CD4-positive, alpha-beta T cell treated with Interleukin-17A for 4 hours (primary cell): ENCODE data around the gene MLPH.

ENCODE experiments used
- DNase-seq: peaks from one replicate; pipeline ENCODE4 v3.0.0-alpha.2; 2020; ENCODE audit warnings: mixed read lengths

MLPH gene

DNA sequence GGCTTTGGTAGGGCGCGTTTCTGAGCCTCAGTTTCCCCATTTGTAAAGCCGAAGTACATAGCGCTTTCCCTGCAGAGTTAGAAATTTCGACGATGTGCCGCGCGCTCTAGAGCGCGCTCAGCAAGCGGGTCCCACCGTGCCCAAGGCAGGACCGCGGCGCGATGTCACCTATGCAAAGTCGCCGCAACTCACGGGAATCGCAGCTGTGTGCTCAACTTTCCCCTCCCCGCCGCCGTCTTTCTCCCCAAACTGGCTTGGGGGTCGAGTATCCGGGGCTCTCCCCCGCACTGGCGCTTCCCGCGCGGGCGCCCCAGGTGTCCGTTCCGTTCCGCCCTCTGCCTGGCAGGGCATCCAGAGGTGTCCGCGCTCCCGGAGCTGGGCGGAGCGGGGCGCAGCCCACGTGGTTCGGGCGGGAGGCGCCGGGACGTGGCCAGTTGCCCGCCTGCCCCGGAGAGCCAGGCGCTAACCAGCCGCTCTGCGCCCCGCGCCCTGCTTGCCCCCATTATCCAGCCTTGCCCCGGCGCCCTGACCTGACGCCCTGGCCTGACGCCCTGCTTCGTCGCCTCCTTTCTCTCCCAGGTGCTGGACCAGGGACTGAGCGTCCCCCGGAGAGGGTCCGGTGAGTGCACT lies at the start of gene MLPH:
TSS of gene MLPH (plus strand) at position 433 of the 630 bp plus-strand sequence. CDS start 6,176 bp downstream, outside the sequence.
- DNase-seq: no peak

DNA sequence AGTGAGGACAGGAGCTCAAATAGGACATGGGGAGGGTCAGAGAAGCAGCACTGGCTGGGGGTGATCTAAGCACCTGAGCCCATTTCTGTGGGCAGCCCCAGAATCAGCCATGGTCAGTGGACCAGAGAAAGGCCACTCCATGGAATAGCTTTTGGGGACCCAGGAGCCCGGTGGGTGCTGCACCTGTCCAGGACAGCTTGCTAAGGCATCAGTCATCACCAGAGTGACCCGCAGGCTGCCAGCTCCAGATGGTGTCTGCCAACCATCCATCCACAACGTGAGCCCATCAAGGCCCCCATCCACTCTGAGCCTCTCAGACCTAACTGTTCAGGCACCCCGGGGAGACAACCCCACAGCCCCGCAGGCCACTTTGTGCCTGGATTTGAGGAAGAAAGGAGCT lies 49.5 kb upstream of the MLPH start:
- no peak for DNase-seq

GRCh38 chr2:237438080-237438940 lies 48.7 kb upstream of the MLPH start:
- no peak for DNase-seq

- peak; percentile 47 for DNase-seq
These were observed 46.2 kb upstream of the MLPH start for GRCh38 chr2:237440819-237441281.

GRCh38 chr2:237441605-237442274 lies 45.3 kb upstream of the MLPH start:
- DNase-seq: peak; percentile 61

DNA sequence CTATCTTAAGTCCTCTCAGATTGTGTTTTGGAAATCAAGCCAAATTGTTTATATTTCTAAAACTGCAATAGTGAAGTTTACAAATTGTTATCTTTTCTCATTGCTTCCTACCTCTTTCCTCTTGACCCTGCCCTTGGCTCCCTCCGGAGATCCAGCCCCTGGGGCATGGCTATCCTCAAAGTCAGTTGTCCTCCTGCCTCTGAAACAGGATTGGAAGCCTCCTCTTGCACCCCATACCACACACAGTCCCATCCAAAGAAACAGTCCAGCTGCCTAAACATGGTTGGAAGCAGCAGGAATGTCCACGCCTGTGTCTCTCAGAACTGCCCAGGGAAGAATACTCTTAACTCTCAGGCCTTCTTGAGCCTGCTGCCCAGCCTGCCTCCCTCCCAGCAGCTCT lies 43.0 kb upstream of the MLPH start:
- no peak for DNase-seq

DNA sequence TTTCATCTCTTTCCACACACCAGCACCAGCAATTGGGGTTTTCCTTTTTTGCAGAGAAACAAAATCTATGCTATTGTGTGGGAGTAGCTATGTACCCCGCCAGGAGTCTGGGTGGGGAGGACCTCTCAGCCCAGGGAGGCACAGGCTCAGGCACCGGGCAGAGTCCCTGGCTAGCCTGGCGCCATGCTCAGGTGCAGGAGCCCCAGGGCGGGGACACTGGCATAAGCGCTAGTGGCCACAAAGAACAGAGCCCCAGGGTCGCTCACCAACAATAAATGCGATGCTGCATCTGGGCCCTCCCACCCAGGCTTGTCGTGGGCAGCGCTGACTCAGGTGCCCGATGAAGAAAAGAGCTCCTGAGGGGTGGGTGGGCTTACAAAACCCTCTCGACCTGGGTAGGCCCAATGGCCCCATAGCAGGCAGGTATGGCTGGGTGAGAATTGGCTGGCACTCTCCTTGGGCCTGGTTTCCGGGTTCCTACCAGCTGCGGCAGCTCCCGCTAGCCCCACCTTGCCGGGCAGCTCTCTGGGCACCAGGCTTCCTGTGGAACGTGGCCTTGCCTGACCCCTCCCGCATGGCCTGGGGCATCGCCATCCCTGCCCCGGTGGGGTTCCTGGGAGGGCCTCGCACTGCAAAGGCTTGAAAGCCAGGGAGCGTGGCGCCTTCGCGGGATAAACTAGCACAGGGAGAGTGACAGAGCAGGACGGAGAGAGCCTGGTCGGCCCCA lies 41.3 kb upstream of the MLPH start:
- no peak for DNase-seq

GRCh38 chr2:237446338-237446665 lies 40.7 kb upstream of the MLPH start:
- no peak for DNase-seq

- DNase-seq: no peak
These were observed 39.6 kb upstream of the MLPH start for GRCh38 chr2:237447496-237447895.

- no peak for DNase-seq
These were observed 38.9 kb upstream of the MLPH start for GRCh38 chr2:237448171-237448570.

GRCh38 chr2:237448626-237449025 lies 38.4 kb upstream of the MLPH start:
- DNase-seq: no peak

- DNase-seq: no peak
These were observed 37.7 kb upstream of the MLPH start for GRCh38 chr2:237449193-237449881.

DNA sequence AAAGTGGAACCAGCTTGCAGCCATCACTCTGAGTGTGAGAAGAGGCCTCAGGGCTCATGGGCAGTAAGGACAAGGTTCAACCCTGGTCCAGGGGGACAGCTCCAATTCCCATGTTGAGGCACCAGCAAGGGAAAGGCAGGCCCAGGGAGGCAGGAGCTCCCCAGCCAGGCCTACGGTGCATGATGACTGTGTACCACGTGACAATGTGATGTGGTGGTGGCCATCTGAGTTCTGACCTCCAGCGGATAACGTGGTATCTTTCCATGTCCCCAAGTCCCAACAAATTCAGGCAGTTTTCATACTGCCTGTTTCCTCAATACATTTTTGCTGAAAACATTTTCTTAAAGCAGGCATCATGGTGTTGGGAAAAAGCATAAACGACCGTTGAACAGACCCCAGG lies 36.9 kb upstream of the MLPH start:
- DNase-seq: no peak

DNA sequence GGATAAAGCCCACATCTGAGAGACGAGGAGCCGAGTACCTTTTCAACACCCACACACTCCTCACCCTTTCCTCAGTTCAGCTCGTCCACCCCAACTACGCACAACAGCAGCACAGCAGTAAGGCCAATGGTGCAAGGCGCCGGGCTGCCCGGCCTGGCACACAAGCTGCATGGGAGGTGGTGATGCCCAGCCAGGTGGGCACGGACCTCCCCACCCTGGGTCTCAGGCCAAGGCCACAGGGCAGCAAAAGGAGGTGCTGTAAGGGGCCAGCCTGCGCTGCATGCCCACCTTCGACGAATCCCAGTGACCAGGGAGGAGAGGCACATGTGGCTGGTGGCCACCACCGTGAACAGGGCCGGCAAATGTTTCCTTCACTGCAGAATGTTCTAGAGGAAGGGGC lies 36.5 kb upstream of the MLPH start:
- DNase-seq: no peak

DNA sequence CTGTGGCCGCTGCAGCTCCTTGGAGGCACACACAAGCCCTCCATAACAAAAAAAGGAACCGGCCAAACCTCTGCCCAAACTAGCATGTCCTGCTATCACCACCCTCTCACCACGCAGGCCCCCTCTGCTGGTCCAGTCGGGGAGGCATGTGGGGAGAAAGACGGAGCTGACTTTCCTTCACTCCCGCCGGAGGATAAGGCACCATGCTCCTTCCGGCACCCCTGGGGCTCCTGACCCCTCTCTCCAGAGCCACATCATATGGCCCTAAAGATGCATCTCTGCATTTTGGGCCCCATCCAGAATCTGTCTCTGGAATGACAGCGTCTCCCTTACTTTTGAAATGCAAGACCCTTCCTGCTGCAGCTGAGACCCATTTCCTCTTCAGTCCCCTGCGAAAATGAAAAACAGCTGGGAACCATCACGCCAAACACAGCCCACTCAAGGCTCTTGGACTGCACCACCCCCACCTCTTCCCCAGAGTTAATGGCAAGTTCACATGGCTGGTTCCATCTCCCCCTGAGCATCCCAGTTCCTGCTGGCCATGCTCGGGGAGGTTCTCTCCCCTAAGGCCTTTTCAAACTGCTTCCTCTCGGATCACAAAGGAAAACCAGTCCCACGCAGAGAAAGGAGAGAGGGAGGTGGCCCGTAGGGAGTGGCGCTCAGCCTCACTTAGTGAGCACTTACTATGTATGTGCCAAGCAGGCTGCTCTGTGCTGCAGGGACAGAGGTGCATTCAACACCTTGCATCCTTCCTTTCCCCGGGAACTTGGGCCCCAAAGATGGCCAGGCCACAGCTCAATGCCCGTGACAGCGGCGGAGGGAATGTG lies 35.2 kb upstream of the MLPH start:
- DNase-seq: no peak

DNA sequence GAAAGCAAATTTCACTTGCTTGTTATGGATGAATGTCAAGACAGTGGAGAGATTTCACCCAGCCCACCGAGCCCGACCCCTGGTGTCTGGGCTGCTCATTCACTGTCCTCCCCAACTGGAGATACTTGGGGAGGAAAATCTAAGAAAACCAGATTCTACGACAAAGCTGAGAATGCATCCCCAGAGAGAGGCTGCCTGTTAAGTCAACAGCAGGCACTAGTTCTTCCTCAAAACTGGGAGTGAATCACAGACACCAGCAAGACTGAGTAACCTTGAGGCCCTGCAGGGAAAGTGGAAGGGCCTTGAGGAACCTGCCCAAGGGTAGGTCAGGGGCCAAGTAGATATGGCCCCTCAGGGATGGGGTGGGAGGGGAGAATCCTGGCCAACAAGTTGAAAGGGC lies 34.2 kb upstream of the MLPH start:
- DNase-seq: no peak

DNA sequence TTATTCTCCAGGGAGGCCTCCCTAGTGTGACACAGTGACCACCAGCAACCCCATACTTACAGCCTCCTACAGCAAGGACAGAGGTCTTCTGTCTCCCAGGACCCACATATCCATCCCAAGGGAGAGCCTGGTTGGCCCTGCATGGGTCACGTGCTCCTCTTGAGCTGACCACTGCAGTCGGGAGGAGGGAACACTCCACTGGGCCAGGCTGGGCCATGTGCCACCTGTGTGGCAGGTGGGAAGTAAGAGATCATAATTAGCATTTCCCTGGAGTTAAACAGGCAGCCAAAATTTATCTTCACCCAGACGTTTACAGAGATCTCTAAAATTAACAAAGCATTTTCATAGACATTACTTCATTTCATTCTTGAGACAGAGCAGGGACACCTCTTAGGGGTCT lies 33.4 kb upstream of the MLPH start:
- no peak for DNase-seq

DNA sequence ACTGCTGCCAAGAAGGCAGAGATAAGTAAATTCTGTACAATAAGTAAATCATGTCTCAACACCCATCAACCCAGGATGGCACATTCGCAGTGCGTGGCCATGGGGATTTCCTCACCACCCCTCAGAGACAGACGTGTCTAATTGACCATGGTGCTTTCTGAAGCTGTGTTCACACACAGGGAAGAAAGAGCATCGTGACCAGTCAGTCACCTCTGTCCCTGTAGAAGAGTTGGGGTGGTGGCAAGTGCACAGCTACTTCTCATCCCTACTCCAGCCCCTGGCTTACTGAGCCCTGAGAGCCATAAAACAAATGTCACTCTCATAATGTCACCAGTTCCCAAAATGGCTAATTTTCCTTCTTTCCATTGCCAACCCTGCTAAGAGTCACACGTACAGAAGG lies 31.3 kb upstream of the MLPH start:
- DNase-seq: no peak

DNA sequence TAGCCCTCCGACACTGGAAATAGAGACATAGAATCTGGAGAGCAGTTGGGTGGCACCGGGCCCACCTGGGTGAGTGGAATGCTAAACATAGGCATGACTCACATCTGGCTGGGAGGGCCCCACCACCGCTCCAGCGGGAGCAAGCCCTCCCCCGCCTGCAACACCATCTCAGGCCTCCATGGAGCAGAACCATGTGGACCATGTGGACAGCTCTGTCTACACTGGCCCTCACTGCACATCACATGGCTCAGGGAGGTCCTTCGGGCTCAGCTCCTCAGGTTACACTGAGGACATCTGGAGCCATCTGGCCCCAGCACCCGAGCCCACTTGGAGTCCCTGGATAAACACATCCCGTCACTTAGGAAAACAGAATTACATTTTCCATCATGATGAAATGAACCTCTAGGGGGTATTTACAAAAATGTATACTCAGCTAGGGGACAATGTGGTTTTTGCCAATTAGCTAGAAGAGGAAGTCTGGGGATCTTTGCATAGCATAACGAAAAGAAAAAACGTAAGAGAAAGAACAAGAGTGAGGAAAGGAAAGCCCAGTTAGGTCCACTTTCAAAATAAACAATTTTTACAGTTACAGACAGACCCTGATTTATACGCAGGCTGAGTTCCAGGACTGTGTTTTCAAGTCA lies 30.7 kb upstream of the MLPH start:
- no peak for DNase-seq

GRCh38 chr2:237457388-237457941 lies 29.6 kb upstream of the MLPH start:
- DNase-seq: no peak

DNA sequence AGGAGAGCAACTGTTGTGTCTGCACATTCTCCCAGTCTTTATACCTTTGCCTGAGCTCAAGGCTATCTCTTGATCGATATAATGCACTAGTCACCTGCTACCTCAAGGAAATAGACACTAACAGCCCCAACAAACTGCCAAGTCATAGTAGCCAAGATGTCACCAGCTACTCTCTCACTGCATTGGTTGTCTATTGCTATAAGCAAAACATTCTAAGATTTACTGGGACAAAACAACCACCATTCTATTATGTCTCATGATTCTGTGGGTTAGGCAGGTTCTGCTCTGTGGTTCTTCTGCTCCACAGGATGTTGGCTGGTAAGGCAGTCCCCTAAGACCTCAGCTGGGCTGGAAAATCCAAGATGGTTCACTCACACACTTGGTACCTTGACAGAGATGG lies 28.5 kb upstream of the MLPH start:
- DNase-seq: no peak
